HUES48 (cell line): ENCODE measurements around the gene IL21R.

ENCODE experiments used
- H3K27ac ChIP-seq: one replicate; pipeline ENCODE4 v1.7.0; 2013; ENCODE audit warnings: low read depth, low read length, inconsistent platforms
- H3K27me3 ChIP-seq: 2 replicates; pipeline ENCODE4 v1.6.1; 2013; ENCODE audit warnings: mild to moderate bottlenecking, low read length; ENCODE audit not compliant: control insufficient read depth, insufficient read depth
- H3K36me3 ChIP-seq: 2 replicates; pipeline ENCODE4 v1.6.1; 2013; ENCODE audit warnings: low read length; ENCODE audit not compliant: control insufficient read depth, insufficient read depth
- H3K4me1 ChIP-seq: 2 replicates; pipeline ENCODE4 v1.6.1; 2013; ENCODE audit warnings: mild to moderate bottlenecking, low read length; ENCODE audit not compliant: control insufficient read depth, insufficient read depth
- H3K4me3 ChIP-seq: 2 replicates; pipeline ENCODE4 v1.5.1; 2013; ENCODE audit warnings: mild to moderate bottlenecking, low read depth, low read length
- H3K9ac ChIP-seq: 2 replicates; pipeline ENCODE4 v1.6.1; 2013; ENCODE audit warnings: mild to moderate bottlenecking, low read depth, low read length, moderate library complexity
- H3K9me3 ChIP-seq: 2 replicates; pipeline ENCODE4 v1.6.1; 2013; ENCODE audit warnings: low read length; ENCODE audit not compliant: control insufficient read depth, insufficient read depth

Gene IL21R

GRCh38 chr16:27414788-27415431 lies 12.9 kb downstream of the IL21R start:
- Histone ChIP-seq H3K4me1 (peaks cover 5% of the 10 kb centered on the region), H3K27me3 (no peaks in the 10 kb centered on the region), H3K9me3 (no peaks in the 10 kb centered on the region), H3K9ac (no peak overlapping the region), H3K27ac (no peak overlapping the region), H3K36me3 (no peaks in the 10 kb centered on the region), H3K4me3 (no peak overlapping the region)

DNA sequence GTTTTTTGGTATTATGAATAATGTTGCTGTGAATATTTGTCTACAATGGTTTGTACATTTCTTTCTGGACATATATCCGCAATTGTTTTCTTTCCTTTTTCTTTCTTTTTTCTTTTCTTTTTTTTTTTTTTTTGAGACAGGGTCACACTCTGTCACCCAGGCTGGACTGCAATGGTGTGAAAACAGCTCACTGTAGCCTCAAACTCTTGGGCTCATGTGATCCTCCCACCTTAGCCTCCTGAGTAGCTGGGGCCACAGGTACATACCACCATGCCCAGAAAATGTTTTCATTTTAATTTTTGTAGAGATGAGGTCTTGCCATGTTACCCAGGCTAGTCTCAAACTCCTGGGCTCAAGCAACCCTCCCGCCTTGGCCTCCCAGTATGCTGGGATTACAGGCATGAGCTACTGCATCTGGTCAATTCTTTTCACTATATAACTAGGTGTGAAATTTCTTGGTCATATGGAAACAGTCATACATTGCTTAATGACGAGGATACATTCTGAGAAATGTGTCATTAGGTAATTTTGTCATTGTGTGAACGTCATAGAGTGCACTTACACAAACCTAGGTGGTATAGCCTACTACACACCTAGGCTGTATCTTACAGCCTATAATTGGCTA lies 15.2 kb downstream of the IL21R start:
- no peak overlapping the region for H3K4me3 ChIP-seq
- no peaks in the 10 kb centered on the region for H3K4me1 ChIP-seq
- no peak overlapping the region for H3K9ac ChIP-seq
- no peak overlapping the region for H3K27ac ChIP-seq
- peaks cover 9% of the 10 kb centered on the region for H3K9me3 ChIP-seq
- no peaks in the 10 kb centered on the region for H3K27me3 ChIP-seq
- H3K36me3 ChIP-seq = no peaks in the 10 kb centered on the region

DNA sequence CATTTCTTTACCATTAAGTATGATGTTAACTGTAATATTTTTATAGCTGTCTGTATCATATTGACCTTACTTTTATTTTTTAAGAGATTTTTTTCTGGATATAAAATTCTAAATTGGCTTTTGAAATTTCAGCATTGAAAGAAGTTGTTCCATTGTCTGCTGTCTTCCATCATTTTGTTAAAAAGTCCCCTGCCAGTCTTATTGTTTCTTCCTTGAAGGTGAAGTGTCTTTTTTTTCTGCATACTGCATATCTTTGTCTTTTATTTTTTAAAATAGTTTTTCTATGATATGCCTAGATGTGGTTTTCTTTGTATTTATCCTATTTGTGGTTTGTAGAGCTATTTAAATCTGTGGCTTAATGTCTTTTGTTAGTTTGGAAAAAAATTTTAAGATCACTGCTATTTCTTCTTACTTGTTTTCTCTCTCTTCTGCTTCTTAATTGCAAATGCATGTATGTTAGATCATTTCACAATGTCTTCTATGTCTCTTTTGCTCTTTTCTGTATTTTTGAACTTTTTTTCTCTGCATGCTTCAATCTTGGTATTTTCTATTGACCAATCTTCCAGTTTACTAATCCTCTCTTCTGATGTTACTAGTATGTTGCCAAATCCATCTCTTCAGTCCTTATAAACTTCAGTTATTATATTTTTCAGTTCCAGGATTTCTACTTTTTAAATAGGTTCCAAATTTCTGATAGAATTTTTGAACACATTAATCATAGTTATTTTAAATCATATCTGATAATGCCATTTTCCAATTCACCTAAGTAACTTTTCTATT lies 20.2 kb downstream of the IL21R start:
- no peaks in the 10 kb centered on the region for H3K4me1 ChIP-seq
- no peak overlapping the region for H3K27ac ChIP-seq
- H3K9me3 ChIP-seq = peaks cover 18% of the 10 kb centered on the region
- no peak overlapping the region for H3K4me3 ChIP-seq
- H3K9ac ChIP-seq = no peak overlapping the region
- H3K27me3 ChIP-seq = no peaks in the 10 kb centered on the region
- no peaks in the 10 kb centered on the region for H3K36me3 ChIP-seq

DNA sequence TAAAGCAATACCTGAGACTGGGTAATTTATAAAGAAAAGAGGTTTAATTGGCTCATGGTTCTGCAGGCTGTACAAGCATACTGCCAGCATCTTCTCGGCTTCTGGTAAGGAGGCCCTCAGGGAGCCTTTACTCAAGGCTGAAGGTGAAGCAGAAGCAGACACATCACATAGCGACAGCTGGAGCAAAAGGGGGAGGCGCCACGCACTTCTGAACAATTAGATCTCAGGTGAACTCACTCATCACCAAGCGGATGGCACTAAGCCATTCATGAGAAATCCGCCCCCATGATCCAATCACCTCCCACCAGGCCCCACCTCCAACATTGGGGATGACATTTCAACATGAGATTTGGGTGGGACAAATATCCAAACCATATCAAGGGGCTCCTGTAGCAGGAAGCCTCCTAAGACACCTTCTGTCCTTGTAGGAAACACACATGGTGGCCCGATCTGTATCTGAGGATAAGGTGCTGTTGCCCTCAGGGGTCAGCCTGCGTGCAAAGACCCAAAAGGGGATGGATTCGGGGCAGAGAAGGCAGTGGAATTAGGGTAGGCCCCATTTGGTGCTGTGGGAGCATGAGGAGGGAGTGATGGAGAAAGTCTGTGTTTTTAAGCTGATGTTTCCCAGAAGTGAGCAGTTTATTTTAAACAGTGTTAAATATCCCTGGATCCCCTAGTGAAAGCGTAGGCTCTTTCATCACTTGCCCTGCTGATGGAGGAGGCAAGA lies 23.0 kb downstream of the IL21R start:
- no peak overlapping the region for H3K27ac ChIP-seq
- no peak overlapping the region for H3K9ac ChIP-seq
- no peaks in the 10 kb centered on the region for H3K27me3 ChIP-seq
- H3K4me1 ChIP-seq = no peaks in the 10 kb centered on the region
- no peak overlapping the region for H3K4me3 ChIP-seq
- H3K9me3 ChIP-seq = peaks cover 18% of the 10 kb centered on the region
- no peaks in the 10 kb centered on the region for H3K36me3 ChIP-seq

GRCh38 chr16:27425961-27426360 lies 24.0 kb downstream of the IL21R start:
- H3K9me3 ChIP-seq = peaks cover 18% of the 10 kb centered on the region
- no peak overlapping the region for H3K27ac ChIP-seq
- H3K9ac ChIP-seq = no peak overlapping the region
- H3K36me3 ChIP-seq = no peaks in the 10 kb centered on the region
- H3K4me3 ChIP-seq = no peak overlapping the region
- H3K27me3 ChIP-seq = no peaks in the 10 kb centered on the region
- H3K4me1 ChIP-seq = no peaks in the 10 kb centered on the region

- H3K4me3 ChIP-seq = no peak overlapping the region
- H3K27ac ChIP-seq = no peak overlapping the region
- H3K36me3 ChIP-seq = no peaks in the 10 kb centered on the region
- H3K4me1 ChIP-seq = no peaks in the 10 kb centered on the region
- H3K9me3 ChIP-seq = peaks cover 13% of the 10 kb centered on the region
- H3K27me3 ChIP-seq = no peaks in the 10 kb centered on the region
- no peak overlapping the region for H3K9ac ChIP-seq
Observed at GRCh38 chr16:27426423-27427408, 24.7 kb downstream of the IL21R start.

DNA sequence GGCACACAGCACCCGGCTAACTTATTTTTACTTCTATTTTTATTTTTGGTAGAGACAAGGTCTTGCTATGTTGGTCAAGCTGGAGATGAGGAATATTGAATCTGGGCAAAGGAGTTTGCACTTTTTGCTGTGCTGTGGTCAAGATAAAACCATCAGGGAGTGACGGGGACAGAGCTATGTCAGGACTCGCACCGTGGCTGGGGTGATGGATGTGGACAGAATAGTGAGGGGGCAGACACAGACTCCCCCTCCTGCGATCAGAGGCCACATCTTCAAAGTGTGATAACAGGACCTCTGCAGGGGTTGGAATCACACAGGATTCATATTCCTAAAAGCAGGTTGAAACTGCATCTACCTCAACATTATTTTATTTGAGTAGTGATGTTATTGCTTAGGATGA lies 25.6 kb downstream of the IL21R start:
- no peaks in the 10 kb centered on the region for H3K36me3 ChIP-seq
- no peak overlapping the region for H3K4me3 ChIP-seq
- H3K9ac ChIP-seq = no peak overlapping the region
- 0 out of 2 replicates have a peak, but pooled peaks cover 6% of the 10 kb centered on the region for H3K9me3 ChIP-seq
- no peaks in the 10 kb centered on the region for H3K27me3 ChIP-seq
- H3K4me1 ChIP-seq = no peaks in the 10 kb centered on the region
- H3K27ac ChIP-seq = no peak overlapping the region

DNA sequence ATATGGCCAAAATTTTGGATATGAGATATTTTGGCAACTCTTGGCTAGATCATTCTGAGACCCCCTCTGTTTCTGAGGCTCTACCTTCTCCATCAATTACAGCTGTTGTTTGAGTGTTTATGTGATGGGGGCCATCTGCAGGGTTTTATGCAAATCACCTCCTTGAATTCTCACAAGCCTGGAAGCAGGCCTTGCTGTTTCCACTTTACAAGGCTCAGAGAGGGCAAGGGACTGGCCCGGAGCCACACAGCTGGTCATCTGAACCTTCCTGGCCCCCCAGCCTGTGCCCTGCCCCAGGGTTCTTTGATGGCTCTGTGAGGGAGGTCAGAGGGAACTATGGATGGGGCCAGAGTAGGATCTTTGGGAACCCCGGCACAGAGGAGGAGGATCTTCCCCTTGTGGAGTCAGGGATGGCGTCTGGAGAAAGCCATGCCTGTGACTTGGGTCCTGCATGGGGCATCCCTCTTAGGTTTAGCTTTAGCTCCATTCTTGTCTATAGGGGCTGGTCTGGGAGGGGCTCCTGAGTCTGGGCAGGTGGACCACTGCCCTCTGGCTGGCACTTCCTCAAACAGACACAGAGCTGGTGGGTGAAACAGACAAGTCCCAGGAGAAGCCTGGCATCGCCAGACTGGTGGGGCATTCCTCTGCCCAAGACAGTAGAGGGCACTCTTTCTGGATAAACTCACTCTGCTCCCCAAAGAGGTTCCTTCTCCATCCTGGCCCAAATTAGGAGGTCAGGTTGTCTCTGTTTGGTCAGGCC lies 26.2 kb downstream of the IL21R start:
- Histone ChIP-seq H3K36me3 (no peaks in the 10 kb centered on the region), H3K9me3 (no peaks in the 10 kb centered on the region), H3K4me3 (no peak overlapping the region), H3K9ac (no peak overlapping the region), H3K27me3 (no peaks in the 10 kb centered on the region), H3K27ac (no peak overlapping the region), H3K4me1 (no peaks in the 10 kb centered on the region)

DNA sequence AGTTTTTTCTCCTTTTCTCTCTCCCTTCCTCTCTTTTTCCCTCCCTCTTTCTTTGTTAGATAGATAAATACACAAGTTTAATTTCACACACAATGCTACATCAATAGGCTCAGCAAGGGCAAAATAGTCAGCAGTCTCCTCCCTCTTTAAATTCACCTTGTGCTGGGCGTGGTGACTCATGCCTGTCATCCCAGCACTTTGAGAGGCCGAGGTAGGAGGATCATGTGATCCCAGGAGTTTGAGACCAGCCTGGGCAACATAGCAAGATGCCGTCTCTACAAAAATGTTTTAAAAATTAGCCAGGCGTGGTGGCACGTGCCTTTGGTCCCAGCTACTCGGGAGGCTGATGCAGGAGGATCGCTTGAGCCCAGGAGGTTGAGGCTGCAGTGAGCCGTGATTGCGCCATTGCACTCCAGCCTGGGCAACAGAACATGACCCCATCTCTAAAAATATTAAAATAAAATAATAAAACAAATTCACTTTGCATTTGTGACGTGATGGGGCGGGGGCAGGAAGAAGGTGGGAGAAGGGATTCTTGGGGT lies 27.4 kb downstream of the IL21R start:
- H3K27ac ChIP-seq = no peak overlapping the region
- H3K4me1 ChIP-seq = no peaks in the 10 kb centered on the region
- no peak overlapping the region for H3K9ac ChIP-seq
- H3K9me3 ChIP-seq = no peaks in the 10 kb centered on the region
- no peaks in the 10 kb centered on the region for H3K36me3 ChIP-seq
- H3K27me3 ChIP-seq = no peaks in the 10 kb centered on the region
- H3K4me3 ChIP-seq = no peak overlapping the region
